ENCODE results near the gene SCARB1. TPM values are rescaled to one million over a fixed set of nuclear protein-coding genes. Genes with fewer than 3 reads are reported as not detected.

SCARB1 gene
- total RNA-seq, 1 donor from 2014 or later: 25.1 TPM

GRCh38 chr12:124764451-124764850 is 99.2 kb downstream of the SCARB1 start:
- DNase-seq: no peak
- peak; percentile 99 for TF ChIP-seq CTCF (IDR thresholded peaks at IDR 0.05; ENCODE audit: partially characterized antibody, unreplicated experiment)
- peak overlapping the region; percentile 72 for H3K27ac Mint-ChIP-seq (ENCODE audit: unreplicated experiment)
- peaks cover 22% of the 10 kb centered on the region for H3K4me1 Mint-ChIP-seq (ENCODE audit: low read depth, unreplicated experiment)
- H3K36me3 Mint-ChIP-seq (ENCODE audit: unreplicated experiment): peaks cover 6% of the 10 kb centered on the region
- H3K9me3 Mint-ChIP-seq (ENCODE audit: unreplicated experiment): peaks cover 19% of the 10 kb centered on the region
- peaks cover 12% of the 10 kb centered on the region for H3K27me3 Mint-ChIP-seq (ENCODE audit: unreplicated experiment)
- H3K4me3 Mint-ChIP-seq (ENCODE audit: unreplicated experiment): no peak overlapping the region

- Mint-ChIP-seq H3K4me1 (ENCODE audit: low read depth, unreplicated experiment) (peaks cover 28% of the 10 kb centered on the region), H3K9me3 (ENCODE audit: unreplicated experiment) (peaks cover 19% of the 10 kb centered on the region), H3K27me3 (ENCODE audit: unreplicated experiment) (peaks cover 11% of the 10 kb centered on the region), H3K27ac (ENCODE audit: unreplicated experiment) (no peak overlapping the region), H3K4me3 (ENCODE audit: unreplicated experiment) (no peak overlapping the region), H3K36me3 (ENCODE audit: unreplicated experiment) (peaks cover 6% of the 10 kb centered on the region)
- no peak for TF ChIP-seq CTCF (IDR thresholded peaks at IDR 0.05; ENCODE audit: partially characterized antibody, unreplicated experiment)
- DNase-seq: no peak
Observed at GRCh38 chr12:124763594-124763979, 100.1 kb downstream of the SCARB1 start.

- Mint-ChIP-seq H3K4me1 (ENCODE audit: low read depth, unreplicated experiment) (peaks cover 25% of the 10 kb centered on the region), H3K27me3 (ENCODE audit: unreplicated experiment) (peaks cover 7% of the 10 kb centered on the region), H3K27ac (ENCODE audit: unreplicated experiment) (no peak overlapping the region), H3K9me3 (ENCODE audit: unreplicated experiment) (peaks cover 16% of the 10 kb centered on the region), H3K36me3 (ENCODE audit: unreplicated experiment) (peaks cover 6% of the 10 kb centered on the region), H3K4me3 (ENCODE audit: unreplicated experiment) (no peak overlapping the region)
- no peak for DNase-seq
- TF ChIP-seq CTCF (IDR thresholded peaks at IDR 0.05; ENCODE audit: partially characterized antibody, unreplicated experiment): no peak
Observed at GRCh38 chr12:124762791-124763593, 100.7 kb downstream of the SCARB1 start.

- Mint-ChIP-seq H3K27me3 (ENCODE audit: unreplicated experiment) (peaks cover 12% of the 10 kb centered on the region), H3K27ac (ENCODE audit: unreplicated experiment) (no peak overlapping the region), H3K9me3 (ENCODE audit: unreplicated experiment) (peaks cover 20% of the 10 kb centered on the region), H3K4me1 (ENCODE audit: low read depth, unreplicated experiment) (peaks cover 30% of the 10 kb centered on the region), H3K36me3 (ENCODE audit: unreplicated experiment) (peaks cover 10% of the 10 kb centered on the region), H3K4me3 (ENCODE audit: unreplicated experiment) (no peak overlapping the region)
- DNase-seq: no peak
- TF ChIP-seq CTCF (IDR thresholded peaks at IDR 0.05; ENCODE audit: partially characterized antibody, unreplicated experiment): no peak
Observed at GRCh38 chr12:124762384-124762783, 101.3 kb downstream of the SCARB1 start.

- DNase-seq: no peak
- peaks cover 20% of the 10 kb centered on the region for H3K9me3 Mint-ChIP-seq (ENCODE audit: unreplicated experiment)
- H3K4me1 Mint-ChIP-seq (ENCODE audit: low read depth, unreplicated experiment): peaks cover 26% of the 10 kb centered on the region
- H3K27me3 Mint-ChIP-seq (ENCODE audit: unreplicated experiment): peaks cover 12% of the 10 kb centered on the region
- peaks cover 11% of the 10 kb centered on the region for H3K36me3 Mint-ChIP-seq (ENCODE audit: unreplicated experiment)
- TF ChIP-seq CTCF (IDR thresholded peaks at IDR 0.05; ENCODE audit: partially characterized antibody, unreplicated experiment): no peak
- no peak overlapping the region for H3K4me3 Mint-ChIP-seq (ENCODE audit: unreplicated experiment)
- no peak overlapping the region for H3K27ac Mint-ChIP-seq (ENCODE audit: unreplicated experiment)
Observed at GRCh38 chr12:124761871-124762270, 101.8 kb downstream of the SCARB1 start.
